IPS-15b (cell line): ENCODE measurements around the gene SLC25A10.
"Not testable (repeated sequence)": the region's sequence is repeated elsewhere in the genome, so short reads cannot be mapped to it uniquely, and the experiment has no call there.

Experiments used
- H3K27me3 ChIP-seq: one replicate; pipeline ENCODE4 v1.6.1; 2013; ENCODE audit warnings: low read length; ENCODE audit not compliant: control insufficient read depth, insufficient read depth
- H3K36me3 ChIP-seq: one replicate; pipeline ENCODE4 v1.6.1; 2013; ENCODE audit warnings: low read length; ENCODE audit not compliant: control insufficient read depth, insufficient read depth
- H3K4me1 ChIP-seq: one replicate; pipeline ENCODE4 v1.6.1; 2013; ENCODE audit warnings: mild to moderate bottlenecking, low read length; ENCODE audit not compliant: control insufficient read depth, insufficient read depth
- H3K4me3 ChIP-seq: one replicate; pipeline ENCODE4 v1.5.1; 2013; ENCODE audit warnings: low read depth, low read length
- H3K9ac ChIP-seq: one replicate; pipeline ENCODE4 v1.6.1; 2013; ENCODE audit warnings: low read depth, mild to moderate bottlenecking, low read length
- H3K9me3 ChIP-seq: one replicate; pipeline ENCODE4 v1.6.1; 2013; ENCODE audit warnings: mild to moderate bottlenecking, low read length; ENCODE audit not compliant: control insufficient read depth, insufficient read depth

Gene SLC25A10, protein sequence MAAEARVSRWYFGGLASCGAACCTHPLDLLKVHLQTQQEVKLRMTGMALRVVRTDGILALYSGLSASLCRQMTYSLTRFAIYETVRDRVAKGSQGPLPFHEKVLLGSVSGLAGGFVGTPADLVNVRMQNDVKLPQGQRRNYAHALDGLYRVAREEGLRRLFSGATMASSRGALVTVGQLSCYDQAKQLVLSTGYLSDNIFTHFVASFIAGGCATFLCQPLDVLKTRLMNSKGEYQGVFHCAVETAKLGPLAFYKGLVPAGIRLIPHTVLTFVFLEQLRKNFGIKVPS

DNA sequence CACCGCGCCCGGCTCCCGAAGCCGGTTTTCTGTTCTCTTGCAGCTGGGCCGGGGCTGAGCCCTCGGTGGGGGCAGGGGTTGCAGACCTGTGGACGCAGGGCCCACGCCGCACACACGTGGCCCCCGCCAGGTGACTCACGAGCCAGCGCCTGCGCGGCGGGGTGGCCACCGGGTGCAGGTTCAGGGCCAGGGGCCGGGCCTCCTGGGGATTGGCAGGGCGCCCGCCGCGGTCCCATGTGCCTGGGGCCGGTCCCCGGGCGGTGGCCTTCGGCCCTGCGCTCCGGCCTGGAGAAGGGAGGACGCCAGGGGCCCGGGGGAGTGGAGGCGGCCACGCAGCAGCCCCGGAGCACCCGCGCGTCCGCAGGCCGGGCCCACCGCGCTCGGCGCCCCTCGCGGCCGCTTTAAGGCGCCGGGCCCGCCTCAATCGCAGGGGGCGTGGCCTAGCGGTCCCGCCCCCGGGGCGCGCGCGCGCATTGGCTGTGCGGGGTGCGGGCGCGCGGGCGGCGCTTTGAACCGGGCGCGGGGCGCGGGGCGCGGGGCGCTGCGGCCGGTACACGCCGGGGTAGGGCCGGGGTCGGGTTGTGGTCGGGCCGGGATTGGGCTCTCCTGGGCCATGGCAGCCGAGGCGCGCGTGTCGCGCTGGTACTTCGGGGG is at the start of gene SLC25A10:
SLC25A10 (plus strand) TSS at position 471 of the 654 bp plus-strand sequence; CDS start at position 614, 143 bp downstream.
- Histone ChIP-seq H3K4me3 (peak within 1 kb of the TSS; percentile 65), H3K9me3 (no peaks in the 10 kb centered on the region), H3K36me3 (peaks cover 33% of the 10 kb centered on the region)

DNA sequence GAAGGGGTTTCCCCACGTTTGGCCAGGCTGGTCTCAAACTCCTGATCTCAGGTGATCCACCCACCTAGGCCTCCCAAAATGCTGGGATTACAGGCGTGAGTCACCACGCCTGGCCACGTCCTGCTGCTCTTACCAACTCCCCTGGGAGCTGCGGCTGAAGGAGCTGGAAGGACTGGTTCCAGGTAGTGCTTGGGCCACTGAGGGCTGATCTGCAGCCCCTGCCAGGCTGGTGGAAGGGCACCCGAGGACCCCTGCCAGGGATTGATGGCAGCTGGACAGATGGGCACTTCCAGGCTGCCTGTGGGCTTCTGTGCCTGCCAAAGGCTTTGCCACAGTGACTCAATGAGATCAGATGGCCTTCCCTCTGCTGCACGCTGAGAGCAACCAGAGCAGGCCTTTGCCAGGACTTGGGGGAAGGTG is 48.0 kb upstream of the SLC25A10 start:
- H3K9me3 ChIP-seq, result no peaks in the 10 kb centered on the region
- peaks cover 12% of the 10 kb centered on the region for H3K36me3 ChIP-seq
- H3K27me3 ChIP-seq, result no peaks in the 10 kb centered on the region
- peaks cover 4% of the 10 kb centered on the region for H3K4me1 ChIP-seq
- no peak overlapping the region for H3K4me3 ChIP-seq
- no peak overlapping the region for H3K9ac ChIP-seq

More for the DNA sequence above, at the start of gene SLC25A10:
- Histone ChIP-seq H3K27me3 (no peaks in the 10 kb centered on the region), H3K4me1 (peaks cover 2% of the 10 kb centered on the region), H3K9ac (peak within 1 kb of the TSS; percentile 79)

DNA sequence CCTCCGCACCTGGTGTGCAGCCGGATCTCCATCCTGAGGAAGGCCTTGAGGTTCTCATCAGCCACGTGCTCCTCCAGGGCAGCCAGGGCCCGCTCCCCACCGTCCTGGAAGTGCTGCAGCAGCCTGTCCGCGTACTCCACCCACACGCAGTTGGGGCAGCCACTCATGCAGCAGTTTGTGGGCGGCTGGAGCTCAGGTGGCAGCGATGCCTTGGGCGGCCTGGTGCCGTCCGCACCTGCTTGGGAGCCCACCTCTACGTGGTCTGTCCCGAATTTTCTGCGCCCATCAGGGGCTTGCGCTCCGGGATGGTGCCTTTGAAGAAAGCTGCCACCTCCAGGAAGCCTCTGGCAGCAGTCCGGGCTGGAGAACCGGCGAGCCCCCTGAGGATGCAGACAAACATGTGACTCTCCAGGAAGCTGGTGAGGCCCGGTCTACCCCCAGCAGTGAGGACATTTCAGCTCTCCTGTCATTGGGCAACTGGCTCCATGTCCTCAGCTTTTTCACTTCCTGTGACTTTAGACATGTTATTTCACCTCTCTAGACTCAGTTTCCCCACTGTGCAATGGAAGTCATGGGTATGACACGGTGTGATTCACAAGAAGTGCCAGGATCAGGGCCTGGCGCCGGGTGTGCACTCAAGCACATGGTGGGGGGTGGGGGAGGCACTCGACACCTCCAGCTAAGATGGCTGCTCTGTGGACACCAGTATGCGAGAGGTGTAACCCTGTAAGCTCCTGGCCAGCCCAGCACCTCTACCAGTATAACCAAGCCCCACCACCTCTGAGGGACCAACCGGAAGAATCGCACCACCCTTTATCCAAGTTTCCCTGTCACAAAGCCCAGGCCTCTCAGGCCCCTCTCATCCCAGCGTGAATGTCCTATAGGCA is 46.6 kb upstream of the SLC25A10 start:
- Histone ChIP-seq H3K9ac (peak overlapping the region; percentile 89), H3K27me3 (no peaks in the 10 kb centered on the region), H3K4me1 (peaks cover 4% of the 10 kb centered on the region), H3K36me3 (peaks cover 24% of the 10 kb centered on the region), H3K4me3 (peak overlapping the region; percentile 96), H3K9me3 (no peaks in the 10 kb centered on the region)

DNA sequence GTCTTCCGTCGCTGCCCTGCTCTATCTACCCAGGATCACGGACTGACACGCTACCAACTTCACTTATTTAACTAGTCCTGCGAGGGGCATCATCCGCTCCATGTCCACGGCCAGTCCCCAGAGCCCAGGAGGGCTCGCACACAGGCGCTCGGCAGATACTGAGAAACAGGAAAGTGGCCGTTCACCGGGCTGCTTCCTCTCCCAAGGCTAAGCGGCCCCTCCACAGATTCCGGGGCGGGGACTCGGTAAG is 46.1 kb upstream of the SLC25A10 start:
- Histone ChIP-seq H3K9me3 (no peaks in the 10 kb centered on the region), H3K9ac (peak overlapping the region; percentile 89), H3K36me3 (peaks cover 25% of the 10 kb centered on the region), H3K4me3 (peak overlapping the region; percentile 96), H3K27me3 (no peaks in the 10 kb centered on the region), H3K4me1 (peaks cover 4% of the 10 kb centered on the region)

DNA sequence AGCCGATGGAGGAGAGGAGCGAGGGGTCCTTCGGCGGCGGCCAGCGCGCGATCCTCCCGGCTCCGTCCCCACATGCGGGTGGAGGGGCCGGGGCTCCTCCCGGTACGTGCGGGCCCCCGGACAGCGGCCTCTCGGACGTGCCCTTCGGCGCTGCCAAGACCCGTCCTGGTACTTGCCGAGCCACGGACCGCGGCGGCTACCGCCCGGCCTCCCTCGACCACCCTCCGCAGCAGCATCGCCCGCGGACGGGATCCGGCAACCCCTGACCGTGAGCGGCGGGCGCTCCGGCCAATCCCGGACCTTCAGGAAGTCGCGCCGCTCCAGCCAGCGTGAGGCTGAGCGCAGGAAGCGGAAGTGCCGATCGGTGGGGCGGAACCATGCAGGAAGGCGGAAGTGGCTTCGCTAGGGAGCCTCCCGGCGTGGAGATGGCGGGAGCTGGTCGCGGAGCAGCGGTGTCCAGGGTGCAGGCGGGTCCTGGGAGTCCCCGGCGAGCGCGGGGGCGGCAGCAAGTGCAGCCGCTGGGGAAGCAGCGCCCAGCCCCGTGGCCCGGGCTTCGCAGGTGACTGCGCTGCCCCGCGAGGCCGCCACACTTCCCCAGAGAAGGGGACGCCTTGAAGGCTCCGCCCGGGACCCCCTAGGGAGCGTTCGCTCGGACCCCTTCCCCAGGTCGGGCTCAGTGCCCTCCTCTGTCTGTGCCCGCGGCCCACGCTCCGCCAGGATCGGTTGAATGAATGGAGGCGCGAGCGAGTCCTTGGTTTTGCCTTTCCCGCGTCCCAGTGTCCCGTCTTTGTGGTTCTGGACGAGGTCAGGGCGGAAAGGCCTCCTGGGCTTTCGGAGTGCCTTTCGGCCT is 45.5 kb upstream of the SLC25A10 start, which contains the start of the genes CCDC137 and OXLD1:
CCDC137 (plus strand) TSS at position 396 of the 850 bp plus-strand sequence; CDS start at position 426, 30 bp downstream.
OXLD1 (minus strand) TSS at position 264 of the 850 bp plus-strand sequence; CDS start at position 236, 28 bp downstream.
- peaks cover 31% of the 10 kb centered on the region for H3K36me3 ChIP-seq
- H3K9me3 ChIP-seq, result no peaks in the 10 kb centered on the region

DNA sequence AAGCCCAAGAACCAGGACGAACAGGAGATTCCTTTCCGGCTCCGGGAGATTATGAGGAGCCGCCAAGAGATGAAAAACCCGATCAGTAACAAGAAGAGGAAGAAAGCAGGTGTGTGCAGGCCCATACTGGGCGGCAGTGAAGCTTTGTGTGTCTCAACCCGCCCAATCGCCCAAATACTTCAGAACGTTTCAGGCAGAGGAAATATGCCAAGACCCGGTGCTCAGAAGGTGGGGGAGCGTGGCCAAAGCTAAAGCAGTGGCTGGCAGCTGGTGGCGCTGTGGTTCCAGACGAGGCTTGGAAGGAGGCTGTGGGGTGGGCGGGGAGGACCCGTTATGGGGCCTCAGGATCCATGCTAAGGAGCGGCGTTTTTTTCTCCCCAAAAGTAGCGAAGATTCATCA is 44.3 kb upstream of the SLC25A10 start:
- Histone ChIP-seq H3K4me1 (peaks cover 4% of the 10 kb centered on the region), H3K9ac (no peak overlapping the region), H3K36me3 (peaks cover 43% of the 10 kb centered on the region), H3K9me3 (no peaks in the 10 kb centered on the region), H3K27me3 (no peaks in the 10 kb centered on the region), H3K4me3 (peak overlapping the region; percentile 35)

More for the DNA sequence above, 45.5 kb upstream of the SLC25A10 start, which contains the start of the genes CCDC137 and OXLD1:
- Histone ChIP-seq H3K9ac (peak within 1 kb of the TSS; percentile 89), H3K4me1 (peaks cover 4% of the 10 kb centered on the region), H3K27me3 (no peaks in the 10 kb centered on the region), H3K4me3 (peak within 1 kb of the TSS; percentile 96)

DNA sequence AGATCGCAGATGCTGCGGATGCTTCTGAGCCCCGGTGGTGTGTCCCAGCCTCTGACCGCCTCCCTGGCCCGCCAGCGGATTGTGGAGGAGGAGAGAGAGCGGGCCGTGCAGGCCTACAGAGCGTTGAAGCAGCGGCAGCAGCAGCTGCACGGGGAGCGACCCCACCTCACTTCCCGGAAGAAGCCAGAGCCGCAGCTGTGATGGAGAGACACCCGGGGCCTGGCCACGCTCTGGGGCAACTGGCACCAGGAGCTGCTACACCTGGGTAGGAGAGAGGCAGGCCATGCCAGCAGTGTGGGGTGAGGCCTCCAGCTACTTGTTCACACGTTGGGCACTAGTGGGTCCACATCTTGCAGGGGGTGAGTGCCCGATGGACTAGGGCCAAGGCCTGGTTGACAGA is 39.6 kb upstream of the SLC25A10 start:
- Histone ChIP-seq H3K9me3 (no peaks in the 10 kb centered on the region), H3K9ac (no peak overlapping the region), H3K4me1 (no peaks in the 10 kb centered on the region), H3K36me3 (peaks cover 39% of the 10 kb centered on the region), H3K27me3 (no peaks in the 10 kb centered on the region), H3K4me3 (no peak overlapping the region)

DNA sequence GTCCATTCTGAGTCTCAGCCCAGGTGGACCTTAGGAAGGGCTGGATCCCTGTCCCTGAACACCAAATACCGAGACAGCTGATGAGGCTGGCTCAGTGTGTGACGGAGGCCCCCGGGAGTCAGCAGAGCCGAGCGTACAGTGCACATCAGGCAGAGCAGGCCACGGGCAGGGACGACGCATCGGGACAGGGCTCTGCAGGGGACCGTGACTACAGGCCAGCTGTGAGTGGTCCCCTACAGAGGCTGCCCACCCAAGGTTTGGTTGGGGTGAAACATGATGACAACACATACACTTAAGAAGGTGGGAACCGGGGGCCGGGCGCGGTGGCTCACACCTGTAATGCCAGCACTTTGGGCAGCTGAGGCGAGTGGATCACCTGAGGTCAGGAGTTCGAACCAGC is 39.1 kb upstream of the SLC25A10 start:
- Histone ChIP-seq H3K36me3 (peaks cover 39% of the 10 kb centered on the region), H3K9me3 (no peaks in the 10 kb centered on the region), H3K27me3 (no peaks in the 10 kb centered on the region), H3K4me3 (no peak overlapping the region), H3K9ac (no peak overlapping the region), H3K4me1 (no peaks in the 10 kb centered on the region)

DNA sequence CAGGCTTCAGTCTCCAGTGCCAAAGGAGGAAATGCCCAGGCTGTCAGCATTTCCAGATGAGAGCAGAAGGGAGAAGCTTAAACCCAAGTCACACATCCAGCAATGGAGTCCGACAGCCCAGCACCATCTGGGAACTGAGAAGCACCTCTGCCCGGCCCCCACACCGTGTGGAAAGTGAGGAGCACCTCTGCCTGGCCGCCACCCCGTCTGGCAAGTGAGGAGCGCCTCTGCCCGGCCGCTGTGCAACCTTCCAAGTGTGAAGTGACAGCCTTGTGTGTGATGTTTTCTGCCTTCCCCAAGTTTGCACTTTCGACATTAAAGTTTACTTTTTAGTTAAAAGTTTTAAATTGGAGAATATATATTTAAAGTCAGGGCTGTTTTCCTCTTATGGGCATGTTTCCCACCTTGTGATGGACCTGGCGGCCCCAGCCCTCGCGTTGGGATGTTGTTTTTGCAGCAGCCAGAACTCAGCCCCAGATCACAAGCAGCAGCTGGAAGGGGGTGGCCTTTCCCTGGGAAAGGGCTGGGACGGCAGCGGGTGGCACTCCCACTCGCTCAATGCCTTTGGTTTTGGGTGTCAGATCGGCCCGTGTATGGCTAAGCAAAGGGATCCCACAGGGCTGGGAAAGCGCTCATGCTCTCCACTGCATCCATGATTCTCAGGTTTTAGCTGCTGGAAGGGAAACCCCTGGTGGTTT is 38.4 kb upstream of the SLC25A10 start:
- H3K9ac ChIP-seq, result no peak overlapping the region
- no peaks in the 10 kb centered on the region for H3K27me3 ChIP-seq
- H3K4me3 ChIP-seq, result no peak overlapping the region
- H3K4me1 ChIP-seq, result no peaks in the 10 kb centered on the region
- H3K36me3 ChIP-seq, result peaks cover 38% of the 10 kb centered on the region
- H3K9me3 ChIP-seq, result no peaks in the 10 kb centered on the region

DNA sequence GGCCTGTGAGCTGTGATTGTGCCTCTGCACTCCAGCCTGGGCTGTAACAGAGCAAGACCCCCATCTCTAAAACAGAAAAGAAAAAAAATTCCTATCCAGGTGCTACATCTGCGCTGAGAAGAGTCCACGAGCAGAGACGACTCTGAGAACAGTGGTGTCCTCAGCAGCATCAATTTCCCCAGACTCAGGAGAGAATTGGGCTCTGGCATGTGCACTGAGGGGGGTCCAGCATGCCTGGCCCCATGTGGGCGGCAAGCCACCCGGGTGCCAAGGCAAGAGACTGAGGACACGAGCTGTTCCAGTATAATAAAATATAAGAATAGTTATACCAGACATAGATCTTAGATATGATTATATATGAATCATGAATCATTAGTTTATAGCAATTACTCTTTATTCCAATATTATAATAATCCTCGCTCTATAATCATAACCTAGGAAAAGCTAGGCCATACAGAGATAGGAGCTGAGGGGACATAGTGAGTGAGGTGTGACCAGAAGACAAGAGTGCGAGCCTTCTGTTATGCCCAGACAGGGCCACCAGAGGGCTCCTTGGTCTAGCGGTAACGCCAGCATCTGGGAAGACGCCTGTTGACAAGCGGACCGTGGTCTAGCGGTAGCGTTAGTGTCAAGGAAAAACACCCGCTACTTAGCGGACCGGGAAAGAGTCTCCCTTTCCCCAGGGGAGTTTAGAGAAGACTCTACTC is 36.4 kb upstream of the SLC25A10 start:
- H3K9ac ChIP-seq, H3K4me3 ChIP-seq: not testable (repeated sequence)

More for the DNA sequence above, 36.4 kb upstream of the SLC25A10 start:
- H3K4me1 ChIP-seq, H3K27me3 ChIP-seq, H3K9me3 ChIP-seq: not testable (repeated sequence)
- peaks cover 22% of the 10 kb centered on the region for H3K36me3 ChIP-seq
